Right ventricle myocardium superior (tissue), 1 donor: ENCODE data around the gene TBC1D32. TPM values are rescaled to one million over a fixed set of nuclear protein-coding genes. Genes with fewer than 3 reads are reported as not detected.
A peak's percentile ranks its signal among the peaks of the same experiment; 100 is the strongest.
"Not testable (repeated sequence)": the region's sequence is repeated elsewhere in the genome, so short reads cannot be mapped to it uniquely, and the experiment has no call there.

Experiments used
- ATAC-seq: fragments of 200-7000 bp; cut with Tn5 transposase; one replicate; pipeline ENCODE4 v1.9.1; 2020; ENCODE audit warnings: mild to moderate bottlenecking; ENCODE audit not compliant: poor library complexity
- DNase-seq: peaks from one replicate; pipeline ENCODE4 v3.0.0-alpha.2; 2020
- intact Hi-C: fragments of 100-400 bp; cut with DNase I; formaldehyde crosslinking; loops from one replicate; pipeline ENCODE4 v1.11.2; 2022
- total RNA-seq: library from RNA; stranded (reverse); fragmentation: NEBNext Ultra II Directional; extraction: Animal tissue kit (Norgen Biotek cat#: 25700); gene quantifications from one replicate; pipeline ENCODE4 v1.2.1, GENCODE V29; 2021
- donor health status: DM: no; HTN: yes; CAD: no; lungs with severe emphysema.

Gene TBC1D32
- total RNA-seq, 1 donor from 2014 or later = 3.9 TPM

DNA sequence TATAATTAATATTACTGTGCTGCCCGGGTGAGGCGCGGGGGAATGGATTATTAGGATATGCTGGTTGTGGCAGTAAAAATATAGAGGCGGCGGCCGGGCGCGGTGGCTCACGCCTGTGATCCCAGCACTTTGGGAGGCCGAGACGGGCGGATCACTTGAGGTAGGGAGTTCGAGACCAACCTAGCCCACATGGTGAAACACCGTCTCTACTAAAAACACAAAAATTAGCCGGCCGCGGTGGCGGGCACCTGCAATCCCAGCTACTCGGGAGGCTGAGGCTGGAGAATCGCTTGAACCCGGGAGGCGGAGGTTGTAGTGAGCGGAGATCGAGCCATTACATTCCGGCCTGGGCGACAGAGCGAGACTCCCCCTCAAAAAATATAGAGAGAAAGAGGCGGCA lies 586 bp downstream of the TBC1D32 start:
- ATAC-seq, DNase-seq, intact Hi-C loops: not testable (repeated sequence)

DNA sequence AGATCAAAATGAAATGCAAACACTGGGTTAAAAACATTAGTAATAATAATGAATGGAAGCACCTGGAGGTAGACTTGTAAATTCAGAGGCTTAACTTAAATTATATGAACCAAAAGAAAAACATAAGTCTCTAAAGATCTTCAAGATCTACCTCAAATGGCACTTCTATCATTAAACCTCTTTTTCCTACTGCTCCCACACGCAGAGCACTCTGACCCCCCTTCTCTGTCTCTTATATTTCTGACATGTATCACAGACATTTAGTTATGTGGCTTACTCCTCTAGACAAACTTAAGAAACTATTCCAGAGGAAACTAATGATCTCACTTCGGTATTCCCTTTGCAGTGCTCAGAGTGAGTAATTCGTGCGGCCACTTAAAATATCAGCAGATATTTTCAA lies 1.1 kb downstream of the TBC1D32 start:
- DNase-seq = no peak
- intact Hi-C loops = no loop called here
- ATAC-seq = no peak

DNA sequence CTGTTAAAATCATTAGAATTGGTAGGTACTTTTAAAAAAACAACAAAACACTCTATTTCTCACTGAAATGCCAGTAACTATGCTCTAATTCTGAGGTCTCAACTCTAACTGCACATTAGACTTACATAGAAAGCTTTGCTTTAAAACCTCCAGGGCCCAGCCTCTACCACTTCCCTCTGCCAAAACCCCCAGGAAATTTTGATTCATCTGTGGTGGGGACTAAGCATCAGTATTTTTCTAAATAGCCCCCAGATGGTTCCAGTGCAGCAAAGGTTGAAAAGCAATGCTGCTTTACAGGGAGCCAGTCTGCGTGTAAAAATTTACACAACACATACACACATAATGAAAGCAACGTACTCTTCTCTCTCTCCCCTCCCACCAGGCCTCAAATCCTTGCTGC lies 3.8 kb downstream of the TBC1D32 start:
- no peak for DNase-seq
- intact Hi-C loops = no loop called here
- no peak for ATAC-seq

DNA sequence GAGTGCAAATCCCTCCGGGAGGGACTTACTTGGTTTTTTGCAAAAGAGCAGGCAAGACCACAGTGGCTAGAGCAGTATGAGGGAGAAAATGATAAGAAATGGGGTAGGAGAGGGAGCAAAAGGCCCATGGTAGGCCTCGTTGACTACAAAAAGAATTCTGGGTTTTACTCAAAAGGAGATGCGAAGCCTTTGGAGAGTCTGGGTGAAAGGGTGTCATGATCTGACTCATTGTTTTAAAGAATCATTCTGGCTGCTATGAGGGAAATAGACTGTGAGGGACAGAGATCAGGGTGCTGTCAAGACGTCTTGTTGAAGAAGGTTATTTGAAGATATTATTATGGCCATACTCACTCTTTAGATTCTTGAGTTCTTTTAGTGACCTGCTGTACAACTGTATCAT lies 13.0 kb downstream of the TBC1D32 start:
- no peak for DNase-seq
- ATAC-seq = no peak
- intact Hi-C loops = no loop called here

DNA sequence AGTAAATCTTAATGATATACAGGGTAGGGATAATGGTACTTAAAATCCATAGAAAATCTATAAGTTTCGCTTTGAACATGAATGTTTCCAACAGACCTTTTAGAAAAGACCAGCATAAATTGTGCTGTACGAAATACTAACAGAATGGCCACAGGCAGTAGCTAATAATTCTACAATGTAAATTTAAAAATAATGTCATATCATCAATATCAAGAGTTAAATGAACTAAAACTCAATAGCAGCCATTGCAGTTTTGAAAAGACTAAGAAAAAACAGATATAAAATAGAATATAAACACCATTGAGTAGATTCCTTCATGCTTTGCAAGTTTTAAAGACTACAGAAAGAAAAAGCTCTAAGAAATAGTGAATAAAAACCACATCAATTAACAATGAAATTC lies 14.7 kb downstream of the TBC1D32 start:
- no peak for DNase-seq
- no peak for ATAC-seq
- intact Hi-C loops = no loop called here

DNA sequence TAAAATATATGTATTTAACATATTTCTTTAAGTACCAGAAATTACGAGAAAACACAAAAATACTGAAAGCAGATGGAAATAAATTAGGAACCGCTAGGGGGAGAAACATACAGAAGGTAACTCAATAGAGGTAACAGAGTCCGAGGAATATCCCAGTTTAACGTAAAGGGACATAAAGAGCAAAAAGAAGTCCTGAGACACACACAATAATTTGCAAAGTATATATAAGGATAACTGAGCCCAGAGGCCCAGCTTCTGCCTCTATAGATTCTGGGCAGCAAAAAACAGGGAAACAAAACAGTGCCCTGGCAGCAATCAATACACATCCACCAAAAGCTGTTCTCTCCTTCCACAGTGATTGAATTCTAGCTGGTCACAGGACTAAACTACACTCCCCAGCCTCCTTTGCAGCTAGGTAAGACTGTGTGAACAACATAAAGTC lies 15.1 kb downstream of the TBC1D32 start:
- intact Hi-C loops = no loop called here
- DNase-seq (no peak), ATAC-seq (peak; percentile 69)

DNA sequence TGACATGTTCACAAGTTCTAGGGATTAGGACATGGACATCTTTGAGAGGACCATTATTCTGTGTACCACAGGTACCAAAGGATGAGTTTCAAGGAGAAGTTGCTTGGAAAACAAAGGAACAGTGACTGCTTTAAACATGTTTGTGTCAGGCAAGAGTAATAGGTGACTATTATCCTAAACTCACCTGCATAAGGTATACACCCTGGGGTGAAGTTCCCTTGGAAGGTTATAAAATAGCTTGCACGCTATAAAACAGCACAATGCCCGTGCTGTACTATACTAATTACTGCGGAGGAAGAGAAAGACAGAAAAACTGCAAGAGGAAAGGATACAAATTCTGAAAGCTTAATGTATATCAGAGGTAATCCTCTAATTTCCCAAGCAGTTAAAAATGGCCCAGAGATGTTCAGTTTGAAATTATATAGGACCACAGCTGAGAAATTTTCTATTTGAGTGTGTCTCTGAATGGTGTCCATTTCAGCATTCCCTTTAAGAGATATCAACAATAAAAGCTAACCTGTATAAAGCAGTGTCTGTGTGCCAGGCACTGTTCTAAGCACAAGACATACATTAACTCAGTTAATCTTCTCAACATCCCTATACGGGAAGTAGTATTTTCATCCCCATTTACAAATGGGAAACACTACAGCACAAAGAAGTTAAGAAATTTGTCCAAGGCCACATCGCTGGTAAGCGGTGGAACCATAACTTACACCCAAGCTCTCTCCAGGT lies 19.7 kb downstream of the TBC1D32 start:
- ATAC-seq (no peak), DNase-seq (no peak)
- intact Hi-C loops = no loop called here

DNA sequence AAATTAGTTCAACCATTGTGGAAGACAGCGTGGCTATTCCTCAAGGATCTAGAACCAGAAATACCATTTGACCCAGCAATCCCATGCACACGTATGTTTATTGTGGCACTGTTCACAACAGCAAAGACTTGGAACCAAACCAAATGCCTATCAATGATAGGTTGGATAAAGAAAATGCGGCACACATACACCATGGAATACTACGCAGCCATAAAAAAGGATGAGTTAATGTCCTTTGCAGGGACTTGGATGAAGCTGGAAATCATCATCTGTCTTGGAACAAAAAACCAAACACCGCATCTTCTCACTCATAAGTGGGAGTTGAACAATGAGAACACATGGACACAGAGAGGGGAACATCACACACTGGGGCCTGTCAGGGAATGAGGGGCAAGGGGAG lies 22.5 kb downstream of the TBC1D32 start:
- not testable (repeated sequence) for ATAC-seq, DNase-seq

DNA sequence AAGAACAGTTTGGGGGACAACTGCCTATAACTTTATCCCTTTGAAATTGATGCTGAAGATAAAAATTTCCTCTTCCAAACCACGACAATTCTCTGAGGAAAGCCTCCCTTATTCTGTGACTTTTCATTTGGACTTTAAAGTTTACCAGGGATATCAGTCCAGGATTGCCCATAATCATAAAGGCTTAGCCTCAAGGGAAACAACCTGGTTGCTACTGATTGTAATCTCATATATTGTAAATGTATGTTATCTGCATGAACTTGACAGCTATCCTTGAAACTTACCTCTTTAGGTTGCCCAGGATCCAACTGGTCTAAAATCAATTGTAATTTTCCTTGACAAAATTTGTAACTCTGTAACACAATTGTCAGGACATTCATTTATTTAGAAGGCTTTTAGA lies 23.8 kb downstream of the TBC1D32 start:
- no peak for ATAC-seq
- intact Hi-C loops = no loop called here
- no peak for DNase-seq

More for the DNA sequence above, 22.5 kb downstream of the TBC1D32 start:
- intact Hi-C loops = not testable (repeated sequence)

DNA sequence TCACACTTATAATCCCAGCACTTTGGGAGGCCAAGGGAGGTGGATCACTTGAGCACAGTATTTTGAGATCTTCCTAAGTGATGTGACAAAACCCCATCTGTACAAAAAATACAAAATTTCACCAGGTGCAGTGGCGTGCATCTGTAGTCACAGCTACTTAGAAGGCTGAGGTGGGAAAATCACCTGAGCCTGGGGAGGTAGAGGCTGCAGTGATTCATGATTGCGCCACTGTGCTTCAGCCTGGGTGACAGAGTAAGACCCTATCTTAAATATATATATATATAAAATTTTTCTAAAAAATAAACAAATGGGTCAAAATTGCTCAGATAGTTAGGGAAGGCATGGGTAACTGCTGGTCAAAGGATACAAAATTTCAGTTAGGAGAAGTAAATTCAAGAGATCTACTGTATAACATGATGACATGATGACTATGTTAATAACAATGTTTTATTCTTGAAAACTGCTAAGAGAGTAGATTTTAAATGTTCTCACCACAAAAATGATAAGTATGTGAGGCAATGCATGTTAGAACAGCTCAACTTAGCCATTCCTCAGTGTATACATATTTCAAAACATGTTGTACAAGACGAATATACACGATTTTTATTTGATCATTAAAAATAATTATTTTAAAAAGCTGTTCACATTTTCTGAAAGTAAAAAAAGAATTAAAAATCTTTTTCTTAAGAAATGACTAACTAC lies 24.4 kb downstream of the TBC1D32 start:
- ATAC-seq (no peak), DNase-seq (no peak)
- intact Hi-C loops = loop anchor here (10.0 kb wide), 1 partner anchor 255 kb away; no protein-coding TSS in a partner anchor

DNA sequence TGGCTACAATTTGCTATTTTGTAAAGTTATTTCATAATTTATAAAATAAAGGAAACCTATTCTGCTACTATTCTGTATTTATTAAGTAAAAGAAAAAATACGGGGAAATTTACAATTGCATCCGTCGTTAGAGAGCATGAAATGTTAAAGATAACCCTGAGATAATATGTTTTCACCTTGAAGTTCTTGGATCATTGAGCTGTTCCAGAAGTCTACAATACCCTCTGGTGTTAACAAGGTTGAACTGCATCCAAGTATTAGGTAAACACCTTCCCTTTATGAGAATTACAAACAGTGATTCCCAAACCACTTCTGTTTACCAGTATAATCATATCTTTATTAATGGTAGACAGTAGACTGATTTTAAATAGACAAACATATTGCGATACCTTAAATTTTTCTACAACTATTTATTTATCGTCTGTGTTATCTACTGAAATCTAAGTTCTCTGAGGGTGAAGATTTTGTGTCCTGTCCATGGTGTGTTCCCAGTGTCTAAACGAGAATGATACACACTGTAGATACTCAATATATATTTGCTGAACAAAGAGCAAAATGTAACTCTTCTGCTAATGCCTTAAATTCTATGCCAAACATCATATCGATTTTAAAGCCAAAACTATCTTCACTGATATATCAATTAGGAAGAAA lies 28.2 kb downstream of the TBC1D32 start:
- ATAC-seq = no peak
- no peak for DNase-seq
- intact Hi-C loops = loop anchor here (10.0 kb wide), 1 partner anchor 251 kb away; no protein-coding TSS in a partner anchor

DNA sequence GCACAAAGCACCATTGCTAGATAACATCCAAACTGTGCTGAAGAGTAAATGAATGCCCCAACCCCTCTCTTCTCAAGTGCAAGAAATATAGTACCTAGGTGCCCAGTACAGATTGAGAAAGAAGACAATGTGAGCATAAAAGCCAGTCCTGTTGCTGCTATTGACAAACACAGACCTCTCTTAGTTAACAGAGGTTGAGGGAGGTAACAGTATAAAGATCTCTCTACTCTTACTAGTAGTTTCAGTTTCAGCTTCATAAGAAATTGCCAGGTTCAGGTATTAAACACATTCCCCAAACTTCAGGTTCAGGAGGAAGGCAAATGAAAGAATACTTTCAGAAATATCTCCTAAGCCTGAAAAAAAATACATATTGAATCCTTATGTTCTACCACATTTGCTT lies 31.4 kb downstream of the TBC1D32 start:
- no peak for ATAC-seq
- intact Hi-C loops = loop anchor here (10.0 kb wide), 1 partner anchor 248 kb away; no protein-coding TSS in a partner anchor
- DNase-seq = no peak

DNA sequence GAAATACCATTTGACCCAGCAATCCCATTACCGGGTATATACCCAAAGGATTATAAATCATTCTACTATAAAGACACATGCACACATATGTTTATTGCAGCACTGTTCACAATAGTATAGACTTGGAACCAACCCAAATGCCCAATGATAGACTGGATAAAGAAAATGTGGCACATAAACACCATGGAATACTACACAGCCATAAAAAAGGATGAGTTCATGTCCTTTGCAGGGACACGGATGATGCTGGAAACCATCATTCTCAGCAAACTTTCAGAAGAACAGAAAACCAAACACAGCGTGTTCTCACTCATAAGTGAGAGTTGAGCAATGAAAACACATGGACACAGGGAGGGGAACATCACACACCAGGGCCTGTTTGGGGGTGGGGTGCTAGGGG lies 33.1 kb downstream of the TBC1D32 start:
- intact Hi-C loops = loop anchor here (10.0 kb wide), 1 partner anchor 246 kb away; no protein-coding TSS in a partner anchor
- DNase-seq, ATAC-seq: not testable (repeated sequence)

DNA sequence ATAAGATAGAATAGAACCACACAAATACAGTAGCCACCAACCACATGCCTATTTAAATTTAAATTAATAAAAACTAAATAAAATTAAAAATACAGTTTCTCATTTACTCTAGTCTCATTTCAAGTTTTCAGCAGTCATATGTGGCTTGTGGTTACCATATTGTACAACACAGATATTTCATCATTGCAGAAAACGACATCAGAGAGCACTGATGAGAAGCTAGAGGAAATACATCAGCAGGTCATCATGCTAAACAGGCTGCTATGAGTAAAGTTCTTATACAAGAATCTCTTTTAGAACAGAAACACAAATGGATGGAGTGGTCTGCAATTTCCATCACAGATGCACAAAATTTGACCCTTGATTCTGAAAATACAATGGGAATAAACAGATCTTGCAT lies 36.6 kb downstream of the TBC1D32 start:
- intact Hi-C loops = no loop called here
- ATAC-seq = no peak

DNA sequence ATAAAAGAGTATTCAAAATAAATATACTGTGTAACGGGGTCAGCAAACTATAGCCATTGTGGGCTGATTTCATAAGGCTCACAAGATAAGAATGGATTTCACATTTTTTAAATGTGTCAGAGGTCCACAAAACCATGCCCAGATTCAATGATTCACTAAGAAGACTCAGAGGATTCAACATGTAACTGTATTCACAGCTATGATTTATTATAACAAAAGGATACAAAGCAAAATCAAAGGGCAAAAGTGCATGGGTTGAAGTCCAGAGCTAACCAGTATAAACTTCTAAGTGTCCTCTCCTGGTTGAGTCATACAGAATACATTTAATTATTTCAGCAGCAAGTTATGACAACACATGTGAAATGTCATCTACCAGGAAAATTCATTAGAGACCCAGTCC lies 49.2 kb downstream of the TBC1D32 start:
- intact Hi-C loops = no loop called here
- DNase-seq = no peak
- ATAC-seq = no peak

More for the DNA sequence above, 36.6 kb downstream of the TBC1D32 start:
- DNase-seq = no peak

DNA sequence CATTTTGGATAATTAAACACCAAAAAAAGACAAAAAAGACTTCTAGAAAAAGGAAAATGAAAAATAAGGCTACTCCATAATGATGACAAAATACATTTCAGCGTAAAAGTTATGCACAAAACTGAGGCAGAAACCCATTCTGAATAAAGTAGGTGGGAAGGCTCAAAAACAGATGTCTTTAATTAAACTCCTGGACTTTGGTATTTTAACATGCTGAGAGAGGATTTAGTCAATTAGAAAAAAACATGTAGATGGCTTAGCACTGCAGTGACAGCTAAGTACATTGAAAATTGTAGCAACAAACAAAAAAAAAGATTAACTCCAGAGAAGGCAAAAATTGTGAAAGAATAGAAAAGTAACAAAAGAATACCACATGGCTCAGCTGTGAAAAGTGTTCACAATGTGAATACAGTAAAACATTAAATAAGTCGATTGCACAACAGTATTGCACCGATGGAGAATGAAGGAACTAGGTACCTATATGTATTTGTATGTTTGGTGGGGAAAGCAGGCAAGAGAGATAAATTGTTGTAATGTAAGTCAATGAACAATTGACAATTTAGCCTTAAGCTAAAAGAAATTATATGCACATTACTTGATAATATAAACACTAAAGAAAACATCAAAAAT lies 59.5 kb downstream of the TBC1D32 start:
- no peak for DNase-seq
- ATAC-seq = no peak
- intact Hi-C loops = no loop called here

DNA sequence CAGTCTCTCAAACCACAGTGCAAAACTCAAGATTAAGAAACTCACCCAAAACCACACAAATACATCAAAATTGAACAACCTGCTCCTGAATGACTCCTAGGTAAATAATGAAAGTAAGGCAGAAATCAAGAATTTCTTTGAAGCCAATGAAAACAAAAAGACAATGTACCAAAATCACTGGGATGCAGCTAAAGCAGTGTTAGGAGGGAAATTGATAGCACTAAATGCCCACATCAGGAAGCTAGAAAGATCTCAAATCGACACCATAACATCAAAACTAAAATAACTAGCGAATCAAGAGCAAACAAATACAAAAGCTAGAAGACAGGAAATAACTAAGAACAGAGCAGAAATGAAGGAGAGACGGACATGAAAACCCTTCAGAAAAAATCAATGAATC lies 70.5 kb downstream of the TBC1D32 start:
- DNase-seq (no peak), ATAC-seq (no peak)
- intact Hi-C loops = no loop called here

DNA sequence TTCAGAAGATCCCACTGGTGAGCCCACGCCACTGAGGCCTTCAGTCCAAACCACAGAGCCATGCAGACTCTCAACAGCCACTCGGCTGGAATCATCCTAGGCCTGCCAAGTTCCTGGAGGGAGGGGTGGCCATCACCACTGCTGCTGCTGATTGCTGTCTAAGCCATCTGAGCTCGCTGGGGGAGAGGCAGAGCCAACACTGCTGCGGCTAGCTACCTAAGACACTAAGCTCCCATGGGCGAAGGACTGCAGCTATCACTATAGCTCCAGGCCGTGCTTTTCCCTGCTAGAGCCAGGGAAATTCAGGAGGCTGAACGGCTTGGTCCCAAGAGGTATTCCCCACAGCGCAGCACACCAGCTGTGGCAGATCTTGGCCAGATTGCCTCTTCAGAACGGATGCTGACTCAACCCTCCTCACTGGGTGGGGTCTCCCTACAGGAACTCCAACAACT lies 73.6 kb downstream of the TBC1D32 start:
- intact Hi-C loops = no loop called here
- DNase-seq (peak; percentile 60), ATAC-seq (peak; percentile 86)

DNA sequence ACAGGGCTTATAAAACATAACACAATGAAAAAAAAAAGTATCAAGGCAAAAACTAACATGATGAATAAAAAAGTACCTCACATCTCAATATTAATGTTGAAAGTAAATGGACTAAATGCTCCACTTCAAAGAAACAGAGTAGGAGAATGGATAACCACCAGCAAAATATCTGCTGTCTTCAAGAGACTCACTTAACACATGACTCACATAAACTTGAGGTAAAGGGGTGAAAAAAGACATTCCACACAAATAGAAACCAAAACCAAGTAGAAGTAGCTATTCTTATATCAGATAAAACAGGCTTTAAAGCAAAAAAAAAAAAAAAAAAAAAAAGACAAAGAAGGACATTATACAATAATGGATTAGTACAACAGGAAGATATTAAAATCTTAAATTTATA lies 86.9 kb downstream of the TBC1D32 start:
- intact Hi-C loops = no loop called here
- DNase-seq (no peak), ATAC-seq (no peak)
